ENCODE results near the gene CCDC57. TPM values are rescaled to one million over a fixed set of nuclear protein-coding genes. Genes with fewer than 3 reads are reported as not detected.

The CCDC57 gene
- total RNA-seq, 5 donors from 2014 or later (not counting 1 experiment from before 2014, with no cell fraction given): 86.4 to 127 (median 103) TPM

- Mint-ChIP-seq H3K4me1 (peaks cover 44 to 69% (median 61%) of the 10 kb centered on the region in 3 donors), H3K27me3 (no peaks in the 10 kb centered on the region), H3K27ac (peak overlapping the region; percentile 71 to 77), H3K36me3 (peaks cover 16% of the 10 kb centered on the region), H3K9me3 (no peaks in the 10 kb centered on the region), H3K4me3 (peak overlapping the region in 1 of 3 donors; percentile 81)
- no peak overlapping the region for H3K4me3 ChIP-seq (ENCODE audit: control insufficient read depth in 1 of 2, extremely low read depth in 1 of 2, low read length in 1 of 2)
- ATAC-seq (replicated peaks in 1 of 4): no peak
- no peak overlapping the region for H3K27ac ChIP-seq (ENCODE audit: low read length)
- H3K4me1 ChIP-seq (ENCODE audit: control insufficient read depth in 1 of 2, extremely low read depth in 1 of 2, insufficient read depth in 2 of 2, low read length in 2 of 2): peaks cover 28 to 78% of the 10 kb centered on the region in 2 experiments
- 89% methylated on average over 21 of the region's 22 CpGs for WGBS (ENCODE audit: insufficient coverage)
- POLR2A ChIA-PET: no interaction called here
- no peaks in the 10 kb centered on the region for H3K27me3 ChIP-seq (replicated peaks in 1 of 2; ENCODE audit: control insufficient read depth in 2 of 2, extremely low read depth in 1 of 2, insufficient read depth in 2 of 2, low read length in 1 of 2)
- H3K9me3 ChIP-seq: no peaks in the 10 kb centered on the region
- no peak for DNase-seq
- peaks cover 19 to 30% of the 10 kb centered on the region in 2 donors for H3K36me3 ChIP-seq (ENCODE audit: control insufficient read depth in 2 of 2, extremely low read depth in 1 of 2, insufficient read depth in 1 of 2, low read length in 1 of 2)
- CTCF ChIA-PET: interaction anchor here in 1 of 2 donors (0.6 kb wide), 1 partner anchor 285 kb away, joined by 4 read pairs; no protein-coding TSS in a partner anchor
Measured at GRCh38 chr17:82239926-82240505, 27.4 kb upstream of the CCDC57 start.

- Histone ChIP-seq H3K9me3 (no peaks in the 10 kb centered on the region), H3K4me1 (ENCODE audit: control insufficient read depth in 1 of 2, extremely low read depth in 1 of 2, insufficient read depth in 2 of 2, low read length in 2 of 2) (peaks cover 28 to 78% of the 10 kb centered on the region in 2 experiments), H3K27ac (ENCODE audit: low read length) (peak overlapping the region; percentile 32), H3K36me3 (ENCODE audit: control insufficient read depth in 2 of 2, extremely low read depth in 1 of 2, insufficient read depth in 1 of 2, low read length in 1 of 2) (peaks cover 16 to 24% of the 10 kb centered on the region in 2 donors), H3K27me3 (replicated peaks in 1 of 2; ENCODE audit: control insufficient read depth in 2 of 2, extremely low read depth in 1 of 2, insufficient read depth in 2 of 2, low read length in 1 of 2) (no peaks in the 10 kb centered on the region), H3K4me3 (ENCODE audit: control insufficient read depth in 1 of 2, extremely low read depth in 1 of 2, low read length in 1 of 2) (peak overlapping the region in 1 of 2 donors; percentile 23)
- Mint-ChIP-seq H3K27me3 (no peaks in the 10 kb centered on the region), H3K4me1 (peaks cover 40 to 67% (median 59%) of the 10 kb centered on the region in 3 donors), H3K36me3 (peaks cover 10% of the 10 kb centered on the region), H3K27ac (peak overlapping the region; percentile 52 to 55), H3K4me3 (peak overlapping the region in 2 of 3 donors; percentile 34 to 81), H3K9me3 (no peaks in the 10 kb centered on the region)
- ChIA-PET CTCF (no interaction called here), POLR2A (no interaction called here)
- WGBS (ENCODE audit: insufficient coverage): 77% methylated on average over 16 of the region's 17 CpGs
- ATAC-seq (replicated peaks in 1 of 4): no peak
- DNase-seq: no peak
Measured at GRCh38 chr17:82239401-82239925, 26.8 kb upstream of the CCDC57 start.

GRCh38 chr17:82238472-82239201, 26.0 kb upstream of the CCDC57 start:
- peak; percentile 56 to 73 (median 63) for ATAC-seq (replicated peaks in 1 of 4)
- WGBS (ENCODE audit: insufficient coverage): 20% methylated on average over 31 of the region's 33 CpGs
- Histone ChIP-seq H3K36me3 (ENCODE audit: control insufficient read depth in 2 of 2, extremely low read depth in 1 of 2, insufficient read depth in 1 of 2, low read length in 1 of 2) (peaks cover 16 to 17% of the 10 kb centered on the region in 2 donors), H3K9me3 (no peaks in the 10 kb centered on the region), H3K4me1 (ENCODE audit: control insufficient read depth in 1 of 2, extremely low read depth in 1 of 2, insufficient read depth in 2 of 2, low read length in 2 of 2) (peaks cover 28 to 77% of the 10 kb centered on the region in 2 experiments), H3K27me3 (replicated peaks in 1 of 2; ENCODE audit: control insufficient read depth in 2 of 2, extremely low read depth in 1 of 2, insufficient read depth in 2 of 2, low read length in 1 of 2) (no peaks in the 10 kb centered on the region), H3K4me3 (ENCODE audit: control insufficient read depth in 1 of 2, extremely low read depth in 1 of 2, low read length in 1 of 2) (peak overlapping the region; percentile 41 to 49), H3K27ac (ENCODE audit: low read length) (peak overlapping the region; percentile 62)
- Mint-ChIP-seq H3K9me3 (no peaks in the 10 kb centered on the region), H3K36me3 (peaks cover 4% of the 10 kb centered on the region), H3K27me3 (no peaks in the 10 kb centered on the region), H3K27ac (peak overlapping the region; percentile 91), H3K4me3 (peak overlapping the region; percentile 72 to 81 (median 75)), H3K4me1 (peaks cover 32 to 60% (median 52%) of the 10 kb centered on the region in 3 donors)
- ChIA-PET CTCF (interaction anchor here (0.7 to 1.0 kb wide), 3 partner anchors 28 to 59 kb away, joined by 3 read pairs; no protein-coding TSS in a partner anchor), POLR2A (no interaction called here)
- DNase-seq: peak in 34 of 35 experiments; percentile 44 to 83 (median 62)

GRCh38 chr17:82237746-82238471, 25.3 kb upstream of the CCDC57 start:
- Mint-ChIP-seq H3K4me1 (peaks cover 32 to 61% (median 49%) of the 10 kb centered on the region in 3 donors), H3K27me3 (no peaks in the 10 kb centered on the region), H3K9me3 (no peaks in the 10 kb centered on the region), H3K27ac (peak overlapping the region in 1 of 2 donors; percentile 91), H3K4me3 (peak overlapping the region in 2 of 3 donors; percentile 72 to 81), H3K36me3 (peaks cover 4% of the 10 kb centered on the region)
- peaks cover 10 to 11% of the 10 kb centered on the region in 2 donors for H3K36me3 ChIP-seq (ENCODE audit: control insufficient read depth in 2 of 2, extremely low read depth in 1 of 2, insufficient read depth in 1 of 2, low read length in 1 of 2)
- 93% methylated on average over 18 of the region's 34 CpGs for WGBS (ENCODE audit: insufficient coverage)
- POLR2A ChIA-PET: no interaction called here
- no peaks in the 10 kb centered on the region for H3K9me3 ChIP-seq
- DNase-seq (no peak), ATAC-seq (replicated peaks in 1 of 4) (no peak)
- peaks cover 28 to 73% of the 10 kb centered on the region in 2 experiments for H3K4me1 ChIP-seq (ENCODE audit: control insufficient read depth in 1 of 2, extremely low read depth in 1 of 2, insufficient read depth in 2 of 2, low read length in 2 of 2)
- H3K27ac ChIP-seq (ENCODE audit: low read length): peak overlapping the region; percentile 62
- H3K27me3 ChIP-seq (replicated peaks in 1 of 2; ENCODE audit: control insufficient read depth in 2 of 2, extremely low read depth in 1 of 2, insufficient read depth in 2 of 2, low read length in 1 of 2): no peaks in the 10 kb centered on the region
- CTCF ChIA-PET: interaction anchor here (0.6 to 1.0 kb wide), 4 partner anchors 27 to 107 kb away, joined by 3 to 4 read pairs (median 3); no protein-coding TSS in a partner anchor
- H3K4me3 ChIP-seq (ENCODE audit: control insufficient read depth in 1 of 2, extremely low read depth in 1 of 2, low read length in 1 of 2): peak overlapping the region in 1 of 2 donors; percentile 41

GRCh38 chr17:82237083-82237745, 24.6 kb upstream of the CCDC57 start:
- 89% methylated on average over 52 of the region's 59 CpGs for WGBS (ENCODE audit: insufficient coverage)
- Mint-ChIP-seq H3K27me3 (no peaks in the 10 kb centered on the region), H3K36me3 (no peaks in the 10 kb centered on the region), H3K4me3 (no peak overlapping the region), H3K4me1 (peaks cover 32 to 56% (median 43%) of the 10 kb centered on the region in 3 donors), H3K9me3 (no peaks in the 10 kb centered on the region), H3K27ac (peak overlapping the region in 1 of 2 donors; percentile 36)
- no peaks in the 10 kb centered on the region for H3K9me3 ChIP-seq
- no peak overlapping the region for H3K27ac ChIP-seq (ENCODE audit: low read length)
- no peak overlapping the region for H3K4me3 ChIP-seq (ENCODE audit: control insufficient read depth in 1 of 2, extremely low read depth in 1 of 2, low read length in 1 of 2)
- peaks cover 5 to 11% of the 10 kb centered on the region in 2 donors for H3K36me3 ChIP-seq (ENCODE audit: control insufficient read depth in 2 of 2, extremely low read depth in 1 of 2, insufficient read depth in 1 of 2, low read length in 1 of 2)
- H3K27me3 ChIP-seq (replicated peaks in 1 of 2; ENCODE audit: control insufficient read depth in 2 of 2, extremely low read depth in 1 of 2, insufficient read depth in 2 of 2, low read length in 1 of 2): no peaks in the 10 kb centered on the region
- ATAC-seq (replicated peaks in 1 of 4): no peak
- ChIA-PET CTCF (interaction anchor here in 1 of 2 donors (0.6 to 1.1 kb wide), 4 partner anchors 31 to 107 kb away, joined by 3 to 4 read pairs (median 4); partner anchors contain the start of gene CSNK1D), POLR2A (no interaction called here)
- peaks cover 27 to 68% of the 10 kb centered on the region in 2 experiments for H3K4me1 ChIP-seq (ENCODE audit: control insufficient read depth in 1 of 2, extremely low read depth in 1 of 2, insufficient read depth in 2 of 2, low read length in 2 of 2)
- DNase-seq: peak in 1 of 35 experiments; percentile 35
